Measurements from ENCODE around the gene METTL26. TPM values are rescaled to one million over a fixed set of nuclear protein-coding genes. Genes with fewer than 3 reads are reported as not detected.

METTL26 gene
- total and polyA plus RNA-seq, 2 of the 8 experiments (the other 6 are each of a cell fraction or from before 2014, with no cell fraction given), result 100 to 186 TPM

GRCh38 chr16:631808-632358 lies 4.2 kb downstream of the METTL26 start:
- no peak overlapping the region; the same call in 1 of the 2 replicates for H4K8ac ChIP-seq (ENCODE audit: extremely low read depth, insufficient read depth, low read length)
- H4K5ac ChIP-seq (ENCODE audit: insufficient read length, low read depth, low read length), result no peak overlapping the region
- no peak overlapping the region for H2BK15ac ChIP-seq (ENCODE audit: low read length)
- no peak overlapping the region for H3K14ac ChIP-seq (ENCODE audit: insufficient read length)
- no peak overlapping the region for H3K27ac ChIP-seq (ENCODE audit: low read depth, low read length)
- peaks cover 0 to 29% (median 22%) of the 10 kb centered on the region in 4 experiments; a peak in 6 of 7 replicates for H3K4me1 ChIP-seq (replicated peaks in 1 of 4; ENCODE audit: control insufficient read depth in 3 of 4, insufficient read depth in 4 of 4, low read length in 3 of 4)
- no peak overlapping the region for H2AFZ ChIP-seq (ENCODE audit: low read length)
- no peak overlapping the region for H3K23ac ChIP-seq (ENCODE audit: insufficient read length)
- H3K18ac ChIP-seq (ENCODE audit: extremely low read depth, low read length), result no peak overlapping the region
- no peak overlapping the region for H3K9ac ChIP-seq (replicated peaks in 1 of 4; ENCODE audit: extremely low read depth in 1 of 4, low read depth in 3 of 4, low read length in 3 of 4)
- H3K36me3 ChIP-seq (ENCODE audit: control insufficient read depth in 2 of 4, insufficient read depth in 4 of 4, low read length in 3 of 4), result peaks cover 0 to 21% (median 3%) of the 10 kb centered on the region in 4 experiments; a peak in 4 of 8 replicates
- peak overlapping the region; percentile 11 to 79; a peak in 1 of 4 replicates for H3K4me2 ChIP-seq (ENCODE audit: insufficient read depth in 1 of 2, low read depth in 2 of 2, low read length in 2 of 2)
- POLR2A ChIA-PET (ENCODE audit: partially characterized antibody), result interaction anchor here (0.6 to 1.4 kb wide), 6 partner anchors 13 to 232 kb away, joined by 3 to 5 read pairs (median 4); partner anchors contain the start of gene RAB40C
- no peak overlapping the region for H2BK5ac ChIP-seq (ENCODE audit: low read depth, low read length)
- H2BK12ac ChIP-seq (ENCODE audit: low read depth, low read length), result no peak overlapping the region
- WGBS, 2 experiments (ENCODE audit: extremely low coverage in 1 of 2, insufficient coverage in 1 of 2, insufficient read length in 1 of 2, insufficient replicate concordance in 2 of 2, low coverage in 1 of 2, low lambda C conversion rate in 2 of 2, missing lambda C conversion rate in 1 of 2), result 93 to 100% methylated on average over 1 to 9 of the region's 9 CpGs
- no peak overlapping the region for H3K4me3 ChIP-seq (ENCODE audit: extremely low read depth in 1 of 4, insufficient read depth in 2 of 4, low read depth in 3 of 4, low read length in 4 of 4)
- no peaks in the 10 kb centered on the region for H3K9me3 ChIP-seq (ENCODE audit: insufficient read depth in 2 of 2, low read depth in 1 of 2, low read length in 1 of 2)
- H3K23me2 ChIP-seq (ENCODE audit: low read depth, low read length), result peaks cover 8% of the 10 kb centered on the region; the same call in 1 of the 2 replicates
- no peak overlapping the region for H2BK20ac ChIP-seq (ENCODE audit: low read length)
- H4K91ac ChIP-seq (replicated peaks; ENCODE audit: insufficient read length, low read length), result no peak overlapping the region
- no peak overlapping the region for H3K4ac ChIP-seq (replicated peaks; ENCODE audit: insufficient read length, low read depth, low read length)
- FAIRE-seq, result no peak
- peaks cover 3 to 10% of the 10 kb centered on the region in 2 experiments for H4K20me1 ChIP-seq (replicated peaks in 1 of 2; ENCODE audit: control insufficient read depth in 1 of 2, insufficient read depth in 2 of 2, low read length in 2 of 2)
- no peak for DNase-seq (ENCODE audit: low read depth in 1 of 2, low spot score in 2 of 2)
- CTCF ChIA-PET (ENCODE audit: partially characterized antibody), result interaction anchor here (0.7 to 1.9 kb wide), 2 partner anchors 12 to 16 kb away, joined by 3 to 6 read pairs; no protein-coding TSS in a partner anchor
- H3K79me2 ChIP-seq (ENCODE audit: control insufficient read depth in 1 of 2, insufficient read depth in 2 of 2, low read length in 2 of 2), result peaks cover 0 to 6% of the 10 kb centered on the region in 2 experiments; a peak in 1 of 4 replicates
- H3K79me1 ChIP-seq (ENCODE audit: low read depth, low read length), result no peaks in the 10 kb centered on the region
- peak overlapping the region; percentile 11; the same call in 1 of the 2 replicates for H2AK5ac ChIP-seq (ENCODE audit: low read depth, low read length)
- H3K27me3 ChIP-seq (replicated peaks in 1 of 4; ENCODE audit: control insufficient read depth in 3 of 4, extremely low read depth in 1 of 4, insufficient read depth in 3 of 4, low read length in 3 of 4), result no peaks in the 10 kb centered on the region
- H3K56ac ChIP-seq (replicated peaks; ENCODE audit: insufficient read length, low read depth, low read length), result no peak overlapping the region
- H2BK120ac ChIP-seq (replicated peaks; ENCODE audit: low read depth, low read length), result no peak overlapping the region
- TF ChIP-seq, protein P1, sequence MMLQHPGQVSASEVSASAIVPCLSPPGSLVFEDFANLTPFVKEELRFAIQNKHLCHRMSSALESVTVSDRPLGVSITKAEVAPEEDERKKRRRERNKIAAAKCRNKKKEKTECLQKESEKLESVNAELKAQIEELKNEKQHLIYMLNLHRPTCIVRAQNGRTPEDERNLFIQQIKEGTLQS (IDR thresholded peaks at IDR 0.05; ENCODE audit: insufficient read depth, low read depth, low read length), result no peak
- TF ChIP-seq SIX5 (IDR thresholded peaks at IDR 0.05; ENCODE audit: low read depth, low read length) (no peak), HDAC2 (IDR thresholded peaks at IDR 0.05; ENCODE audit: borderline replicate concordance in 1 of 2, low read depth in 2 of 2, low read length in 2 of 2) (no peak), RNF2 (IDR thresholded peaks at IDR 0.05; ENCODE audit: borderline replicate concordance, low read depth, low read length, missing control alignments, poor library complexity, severe bottlenecking) (no peak), KDM1A (IDR thresholded peaks at IDR 0.05; ENCODE audit: borderline replicate concordance, low read length) (no peak), POLR2AphosphoS5 (IDR thresholded peaks at IDR 0.05; ENCODE audit: low read depth, low read length) (no peak), NRF1 (IDR thresholded peaks at IDR 0.05; ENCODE audit: low read depth, low read length) (no peak), TCF12 (IDR thresholded peaks at IDR 0.05; ENCODE audit: low read depth, low read length) (no peak), RXRA (IDR thresholded peaks at IDR 0.05; ENCODE audit: insufficient read depth, low read depth, low read length) (no peak)
- TF ChIP-seq, protein P2, sequence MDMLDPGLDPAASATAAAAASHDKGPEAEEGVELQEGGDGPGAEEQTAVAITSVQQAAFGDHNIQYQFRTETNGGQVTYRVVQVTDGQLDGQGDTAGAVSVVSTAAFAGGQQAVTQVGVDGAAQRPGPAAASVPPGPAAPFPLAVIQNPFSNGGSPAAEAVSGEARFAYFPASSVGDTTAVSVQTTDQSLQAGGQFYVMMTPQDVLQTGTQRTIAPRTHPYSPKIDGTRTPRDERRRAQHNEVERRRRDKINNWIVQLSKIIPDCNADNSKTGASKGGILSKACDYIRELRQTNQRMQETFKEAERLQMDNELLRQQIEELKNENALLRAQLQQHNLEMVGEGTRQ (IDR thresholded peaks at IDR 0.05; ENCODE audit: low read length), result no peak

Measured in H1 (cell line).